ENCODE results near the gene ENOX1. TPM values are rescaled to one million over a fixed set of nuclear protein-coding genes. Genes with fewer than 3 reads are reported as not detected.

Gene ENOX1
- total and polyA plus RNA-seq, 9 of the 15 experiments (the other 6 are each of a cell fraction or from before 2014, with no cell fraction given) = not detected

DNA sequence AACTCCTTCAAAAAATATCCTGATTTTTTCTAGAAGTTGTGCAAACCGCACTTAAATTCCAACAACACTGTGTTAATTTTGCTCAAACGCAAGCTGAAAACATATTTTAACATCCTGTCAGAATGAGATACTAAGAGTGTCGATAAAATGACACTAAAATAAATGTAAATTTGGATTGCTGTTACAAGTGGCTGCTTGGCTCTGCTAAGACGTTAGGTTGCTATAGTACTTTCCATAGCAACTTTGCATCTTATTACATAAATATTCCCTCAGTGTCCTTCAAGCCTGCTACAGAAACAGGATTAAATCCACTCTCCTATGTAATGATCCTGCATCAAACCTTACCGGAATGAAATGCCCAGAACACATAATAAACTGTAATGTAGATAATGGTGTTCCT, 471.2 kb downstream of the ENOX1 start:
- Histone ChIP-seq H3K4me2 (ENCODE audit: insufficient read depth, low read length) (no peak overlapping the region), H3K9me3 (replicated peaks; ENCODE audit: control insufficient read depth, insufficient read depth, low read depth, low read length) (no peaks in the 10 kb centered on the region), H3K79me2 (ENCODE audit: control insufficient read depth, insufficient read depth, low read length) (no peaks in the 10 kb centered on the region), H4K20me1 (replicated peaks; ENCODE audit: control insufficient read depth, insufficient read depth, low read length) (no peaks in the 10 kb centered on the region), H3K4me1 (replicated peaks in 1 of 2; ENCODE audit: control insufficient read depth in 2 of 2, insufficient read depth in 2 of 2, low read length in 2 of 2) (no peaks in the 10 kb centered on the region), H3K27ac (ENCODE audit: extremely low read depth, low read depth, low read length) (no peak overlapping the region), H3K9ac (ENCODE audit: insufficient read depth in 1 of 2, low read depth in 2 of 2, low read length in 2 of 2) (no peak overlapping the region), H3K27me3 (ENCODE audit: control insufficient read depth in 2 of 2, insufficient read depth in 2 of 2, low read length in 2 of 2) (no peaks in the 10 kb centered on the region; a peak in 1 of 5 replicates), H2AFZ (ENCODE audit: low read depth, low read length) (no peak overlapping the region), H3K4me3 (no peak overlapping the region), H3K36me3 (ENCODE audit: control insufficient read depth, insufficient read depth, low read length) (no peaks in the 10 kb centered on the region), H3K9me1 (ENCODE audit: control insufficient read depth, insufficient read depth, low read length) (no peaks in the 10 kb centered on the region)
- in situ Hi-C loops (cut with MboI) (no loop called here), intact Hi-C loops (cut with micrococcal nuclease) (no loop called here)
- BruUV-seq (replicated peaks) = no TSS peak
- DNase-seq (ENCODE audit: extremely low read depth in 1 of 4, low spot score in 3 of 4) (no peak), FAIRE-seq (no peak), ATAC-seq (no peak)
- CTCF ChIA-PET (ENCODE audit: low intra/inter-chr PET ratio) = no interaction called here
- WGBS (ENCODE audit: insufficient coverage, low coverage, missing lambda C conversion rate) = 0% methylated on average over 3 of the region's 5 CpGs
- POLR2A ChIA-PET = no interaction called here
- TF ChIP-seq SREBF1 (IDR thresholded peaks at IDR 0.05; ENCODE audit: borderline replicate concordance, low read depth, low read length) (no peak), CXXC5 (CRISPR knock-in tag; IDR thresholded peaks at IDR 0.05) (no peak), ZNF124 (CRISPR knock-in tag; IDR thresholded peaks at IDR 0.05) (no peak), HDAC3 (IDR thresholded peaks at IDR 0.05; ENCODE audit: borderline replicate concordance, partially characterized antibody) (no peak), SRSF1 (IDR thresholded peaks at IDR 0.05; ENCODE audit: low read depth, low read length) (no peak), MIER1 (IDR thresholded peaks at IDR 0.05; ENCODE audit: low read depth) (no peak), DIDO1 (tag; IDR thresholded peaks at IDR 0.05; ENCODE audit: low read depth) (no peak), NEUROD1 (IDR thresholded peaks at IDR 0.05; ENCODE audit: borderline replicate concordance, low read depth, low read length, partially characterized antibody) (no peak), KHSRP (IDR thresholded peaks at IDR 0.05) (no peak), NFE2 (IDR thresholded peaks at IDR 0.05; ENCODE audit: low read depth) (no peak)
- TF ChIP-seq, protein P1, sequence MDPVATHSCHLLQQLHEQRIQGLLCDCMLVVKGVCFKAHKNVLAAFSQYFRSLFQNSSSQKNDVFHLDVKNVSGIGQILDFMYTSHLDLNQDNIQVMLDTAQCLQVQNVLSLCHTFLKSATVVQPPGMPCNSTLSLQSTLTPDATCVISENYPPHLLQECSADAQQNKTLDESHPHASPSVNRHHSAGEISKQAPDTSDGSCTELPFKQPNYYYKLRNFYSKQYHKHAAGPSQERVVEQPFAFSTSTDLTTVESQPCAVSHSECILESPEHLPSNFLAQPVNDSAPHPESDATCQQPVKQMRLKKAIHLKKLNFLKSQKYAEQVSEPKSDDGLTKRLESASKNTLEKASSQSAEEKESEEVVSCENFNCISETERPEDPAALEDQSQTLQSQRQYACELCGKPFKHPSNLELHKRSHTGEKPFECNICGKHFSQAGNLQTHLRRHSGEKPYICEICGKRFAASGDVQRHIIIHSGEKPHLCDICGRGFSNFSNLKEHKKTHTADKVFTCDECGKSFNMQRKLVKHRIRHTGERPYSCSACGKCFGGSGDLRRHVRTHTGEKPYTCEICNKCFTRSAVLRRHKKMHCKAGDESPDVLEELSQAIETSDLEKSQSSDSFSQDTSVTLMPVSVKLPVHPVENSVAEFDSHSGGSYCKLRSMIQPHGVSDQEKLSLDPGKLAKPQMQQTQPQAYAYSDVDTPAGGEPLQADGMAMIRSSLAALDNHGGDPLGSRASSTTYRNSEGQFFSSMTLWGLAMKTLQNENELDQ (CRISPR knock-in tag; IDR thresholded peaks at IDR 0.05; ENCODE audit: borderline replicate concordance) = no peak
- TF ChIP-seq, protein P2, sequence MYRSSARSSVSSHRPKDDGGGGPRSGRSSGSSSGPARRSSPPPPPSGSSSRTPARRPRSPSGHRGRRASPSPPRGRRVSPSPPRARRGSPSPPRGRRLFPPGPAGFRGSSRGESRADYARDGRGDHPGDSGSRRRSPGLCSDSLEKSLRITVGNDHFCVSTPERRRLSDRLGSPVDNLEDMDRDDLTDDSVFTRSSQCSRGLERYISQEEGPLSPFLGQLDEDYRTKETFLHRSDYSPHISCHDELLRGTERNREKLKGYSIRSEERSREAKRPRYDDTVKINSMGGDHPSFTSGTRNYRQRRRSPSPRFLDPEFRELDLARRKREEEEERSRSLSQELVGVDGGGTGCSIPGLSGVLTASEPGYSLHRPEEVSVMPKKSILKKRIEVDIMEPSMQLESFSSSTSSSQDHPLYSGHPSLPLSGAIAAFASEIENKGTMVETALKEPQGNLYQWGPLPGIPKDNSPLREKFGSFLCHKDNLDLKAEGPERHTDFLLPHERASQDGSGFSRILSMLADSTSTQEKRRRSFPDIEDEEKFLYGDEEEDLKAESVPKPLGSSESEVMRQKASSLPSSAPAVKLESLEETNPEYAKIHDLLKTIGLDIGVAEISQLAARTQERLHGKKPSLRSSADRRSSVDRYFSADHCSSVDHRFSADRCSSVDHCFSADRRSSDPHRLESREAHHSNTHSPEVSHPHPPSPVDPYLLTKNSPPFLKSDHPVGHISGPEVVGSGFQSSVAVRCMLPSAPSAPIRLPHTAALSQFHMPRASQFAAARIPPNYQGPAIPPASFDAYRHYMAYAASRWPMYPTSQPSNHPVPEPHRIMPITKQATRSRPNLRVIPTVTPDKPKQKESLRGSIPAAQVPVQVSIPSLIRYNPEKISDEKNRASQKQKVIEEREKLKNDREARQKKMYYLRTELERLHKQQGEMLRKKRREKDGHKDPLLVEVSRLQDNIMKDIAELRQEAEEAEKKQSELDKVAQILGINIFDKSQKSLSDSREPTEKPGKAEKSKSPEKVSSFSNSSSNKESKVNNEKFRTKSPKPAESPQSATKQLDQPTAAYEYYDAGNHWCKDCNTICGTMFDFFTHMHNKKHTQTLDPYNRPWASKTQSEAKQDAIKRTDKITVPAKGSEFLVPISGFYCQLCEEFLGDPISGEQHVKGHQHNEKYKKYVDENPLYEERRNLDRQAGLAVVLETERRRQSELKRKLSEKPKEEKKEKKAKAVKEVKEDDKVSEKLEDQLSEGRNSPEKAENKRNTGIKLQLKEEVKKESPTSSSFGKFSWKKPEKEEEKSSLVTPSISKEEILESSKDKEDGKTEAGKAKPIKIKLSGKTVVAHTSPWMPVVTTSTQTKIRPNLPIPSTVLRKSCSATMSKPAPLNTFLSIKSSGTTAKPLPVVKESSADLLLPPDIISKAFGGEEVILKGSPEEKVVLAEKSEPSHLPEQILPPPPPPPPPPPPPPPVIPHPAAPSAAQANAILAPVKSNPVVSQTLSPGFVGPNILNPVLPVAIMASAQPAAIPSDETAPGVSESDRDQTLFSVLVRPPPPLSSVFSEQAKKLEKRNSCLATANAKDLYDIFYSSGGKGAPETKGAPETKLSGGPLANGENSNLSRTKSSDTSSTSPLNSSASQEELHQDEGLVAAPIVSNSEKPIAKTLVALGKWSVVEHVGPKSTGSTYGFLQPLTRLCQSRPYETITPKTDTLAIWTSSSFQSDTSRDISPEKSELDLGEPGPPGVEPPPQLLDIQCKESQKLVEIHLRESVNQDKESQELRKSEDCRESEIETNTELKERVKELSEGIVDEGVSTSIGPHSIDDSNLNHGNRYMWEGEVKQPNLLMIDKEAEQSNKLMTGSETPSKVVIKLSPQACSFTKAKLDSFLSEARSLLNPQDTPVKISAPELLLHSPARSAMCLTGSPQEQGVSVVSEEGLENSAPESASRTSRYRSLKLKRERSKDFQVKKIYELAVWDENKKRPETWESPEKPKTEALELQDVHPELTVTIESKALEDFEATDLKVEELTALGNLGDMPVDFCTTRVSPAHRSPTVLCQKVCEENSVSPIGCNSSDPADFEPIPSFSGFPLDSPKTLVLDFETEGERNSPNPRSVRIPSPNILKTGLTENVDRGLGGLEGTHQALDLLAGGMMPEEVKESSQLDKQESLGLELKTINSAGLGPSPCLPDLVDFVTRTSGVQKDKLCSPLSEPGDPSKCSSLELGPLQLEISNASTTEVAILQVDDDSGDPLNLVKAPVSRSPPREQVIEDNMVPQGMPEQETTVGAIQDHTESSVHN (IDR thresholded peaks at IDR 0.05; ENCODE audit: borderline replicate concordance in 1 of 2, low read depth in 1 of 2) = no peak
